Activated CD4-positive, alpha-beta T cell treated with anti-CD3 and anti-CD28 coated beads, Interleukin-2, amount 50 U/mL, for 16 hours (primary cell): Measurements from ENCODE around the gene SHISA7.

Experiments
- DNase-seq: peaks from one replicate; pipeline ENCODE4 v3.0.0-alpha.2; 2020

The SHISA7 gene

GRCh38 chr19:55482156-55482961, 39.3 kb upstream of the SHISA7 start:
- DNase-seq: no peak

DNA sequence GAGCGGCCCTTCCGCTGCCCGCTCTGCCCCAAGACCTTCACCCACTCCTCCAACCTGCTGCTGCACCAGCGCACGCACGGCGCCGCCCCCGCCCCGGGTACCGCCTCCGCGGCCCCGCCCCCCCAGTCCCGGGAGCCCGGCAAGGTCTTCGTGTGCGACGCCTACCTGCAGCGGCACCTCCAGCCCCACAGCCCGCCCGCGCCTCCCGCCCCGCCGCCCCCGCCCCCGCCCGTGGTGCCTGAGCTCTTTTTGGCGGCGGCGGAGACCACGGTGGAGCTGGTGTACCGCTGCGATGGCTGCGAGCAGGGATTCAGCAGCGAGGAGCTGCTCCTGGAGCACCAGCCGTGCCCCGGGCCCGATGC, 38.7 kb upstream of the SHISA7 start:
- DNase-seq: no peak

- DNase-seq: no peak
These were observed 38.2 kb upstream of the SHISA7 start for GRCh38 chr19:55481148-55481793.

DNA sequence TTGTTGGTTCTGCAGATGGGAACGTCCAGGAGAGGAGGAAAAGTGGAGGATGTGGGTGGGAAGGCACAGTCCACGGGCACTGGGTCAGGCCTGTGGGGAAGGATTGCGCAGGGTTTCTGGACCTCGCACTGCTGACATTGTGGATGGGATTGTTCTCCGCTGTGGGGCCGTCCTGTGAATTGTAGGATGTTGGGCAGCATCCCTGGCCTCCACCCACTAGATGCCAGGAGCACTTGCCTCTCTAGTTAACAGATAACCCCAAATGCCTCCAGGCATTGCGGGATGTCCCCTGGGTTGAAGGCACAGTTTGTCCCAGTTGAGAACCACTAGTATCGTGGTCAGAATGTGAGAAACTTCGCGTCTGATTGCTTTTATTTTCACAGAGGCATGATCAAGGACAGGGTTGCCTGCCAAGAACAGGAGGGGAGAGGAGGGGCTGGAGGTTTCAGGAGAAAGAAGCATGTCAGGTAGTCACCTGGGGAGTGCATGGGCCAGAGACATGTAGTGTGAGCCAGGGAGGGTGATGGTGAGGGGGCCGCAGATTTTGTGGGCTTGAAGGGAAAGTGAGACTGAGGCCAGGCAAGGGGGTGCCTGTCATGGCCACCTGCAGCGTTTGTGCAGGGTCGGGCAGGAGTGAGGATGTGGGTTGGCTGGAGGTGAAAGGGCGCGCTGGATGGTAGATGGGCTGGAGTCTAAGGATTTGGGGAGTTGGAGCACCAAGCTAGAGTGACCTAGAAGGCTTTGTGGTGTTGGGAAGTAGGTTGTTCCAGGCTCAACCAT, 36.5 kb upstream of the SHISA7 start:
- no peak for DNase-seq

GRCh38 chr19:55479045-55479444, 35.9 kb upstream of the SHISA7 start:
- no peak for DNase-seq

DNA sequence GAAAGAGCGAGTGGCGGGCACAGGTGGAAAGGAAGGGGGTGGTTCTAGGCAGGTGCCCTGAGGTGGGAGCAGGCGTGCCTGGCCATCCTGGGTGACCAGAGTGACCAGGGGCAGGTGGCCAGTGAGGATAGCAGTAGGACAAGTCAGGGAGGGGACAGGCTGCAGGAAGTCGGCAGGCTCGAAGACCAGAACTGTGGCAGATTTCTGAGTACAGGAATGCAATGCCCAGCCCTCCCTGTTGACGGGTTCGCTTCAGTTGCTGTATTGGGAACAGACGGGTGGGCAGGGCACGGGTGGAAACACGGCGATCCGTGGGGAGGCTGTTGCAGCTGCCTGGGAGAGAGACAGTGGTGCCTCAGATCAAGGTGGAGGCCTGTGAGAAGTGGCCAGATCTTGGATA, 35.3 kb upstream of the SHISA7 start:
- no peak for DNase-seq

- DNase-seq: no peak
These were observed 34.8 kb upstream of the SHISA7 start for GRCh38 chr19:55477905-55478304.

DNA sequence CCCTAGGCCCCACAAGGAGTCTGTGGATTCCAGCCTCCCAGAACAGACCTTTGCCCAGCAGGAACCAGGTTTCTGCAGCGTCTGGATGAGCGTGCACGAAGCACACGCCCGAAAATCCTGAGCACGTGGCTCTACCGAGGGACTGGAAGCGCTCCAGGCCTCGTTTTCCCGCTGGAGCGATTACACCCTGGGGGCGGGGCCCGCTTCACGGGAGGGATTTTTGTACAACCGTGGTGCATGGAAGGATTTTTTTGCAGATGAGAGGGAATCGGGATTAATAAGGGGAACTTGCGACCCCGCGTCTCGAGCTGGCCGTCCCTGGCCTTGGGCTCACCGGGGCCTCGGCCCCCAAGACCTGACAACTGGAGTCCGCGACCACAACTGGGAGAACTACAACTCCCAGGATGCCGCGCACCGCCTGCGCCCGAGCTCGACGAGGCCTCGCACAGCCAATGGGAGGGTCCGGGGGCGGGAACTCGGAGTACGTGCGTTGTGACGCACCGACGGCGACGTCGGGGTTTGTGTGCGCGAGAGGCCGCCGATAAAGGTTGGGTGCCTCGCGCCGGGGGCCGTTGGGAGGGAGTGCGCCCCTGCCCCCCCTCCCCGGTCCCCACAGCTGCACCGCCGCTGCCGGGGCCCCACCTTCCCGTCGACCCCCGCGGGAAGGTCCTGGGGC, 33.1 kb upstream of the SHISA7 start, which contains the start of gene ZNF628:
Gene ZNF628 (plus strand): TSS at position 518 of the 676 bp plus-strand sequence. CDS start 3,294 bp downstream, outside the sequence.
- peak; percentile 98 for DNase-seq

- no peak for DNase-seq
These were observed 31.5 kb upstream of the SHISA7 start for GRCh38 chr19:55474269-55475265.

DNA sequence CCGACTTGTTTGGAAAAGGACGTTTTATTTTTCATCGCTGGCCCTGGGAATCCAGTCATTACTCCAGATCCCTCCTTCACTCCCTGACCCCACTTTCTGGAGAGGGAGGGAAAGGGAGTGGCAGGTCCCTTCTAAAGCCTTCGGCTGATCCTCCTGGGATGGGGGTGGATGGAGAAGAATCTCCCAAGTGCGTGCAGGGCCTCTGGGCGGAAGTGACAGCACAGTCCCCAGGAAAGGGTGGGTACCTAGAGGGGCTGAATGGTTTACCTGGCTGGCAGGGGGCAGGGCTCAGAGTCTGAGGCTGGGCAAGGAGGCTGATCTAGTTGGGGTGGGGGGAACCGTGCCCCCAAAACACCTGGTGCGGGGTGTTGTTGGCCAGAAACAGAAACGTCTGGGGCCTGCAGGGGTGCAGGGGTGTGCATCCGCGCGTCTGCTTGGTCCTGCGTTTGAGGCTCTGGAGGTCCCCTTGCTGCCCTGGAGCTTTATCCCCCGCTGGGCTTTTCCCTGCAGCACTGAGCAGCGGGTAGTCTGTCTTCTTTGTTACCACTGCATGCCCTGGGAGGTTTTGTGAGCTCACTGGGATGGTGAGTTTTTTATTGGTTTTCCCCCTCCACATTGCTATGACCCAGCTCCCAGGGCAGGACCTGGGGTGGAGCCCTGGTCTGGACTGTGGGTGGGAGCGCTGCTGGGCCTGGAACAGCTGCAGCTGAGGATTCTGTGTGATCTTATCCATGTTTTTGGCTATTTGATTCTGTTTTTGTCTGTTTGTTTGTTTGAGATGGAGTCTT, 30.3 kb upstream of the SHISA7 start:
- DNase-seq: no peak

GRCh38 chr19:55472463-55472862, 29.4 kb upstream of the SHISA7 start:
- DNase-seq: no peak

- no peak for DNase-seq
These were observed 28.2 kb upstream of the SHISA7 start for GRCh38 chr19:55471266-55471665.

- DNase-seq: no peak
These were observed 24.9 kb upstream of the SHISA7 start for GRCh38 chr19:55468054-55468393.

DNA sequence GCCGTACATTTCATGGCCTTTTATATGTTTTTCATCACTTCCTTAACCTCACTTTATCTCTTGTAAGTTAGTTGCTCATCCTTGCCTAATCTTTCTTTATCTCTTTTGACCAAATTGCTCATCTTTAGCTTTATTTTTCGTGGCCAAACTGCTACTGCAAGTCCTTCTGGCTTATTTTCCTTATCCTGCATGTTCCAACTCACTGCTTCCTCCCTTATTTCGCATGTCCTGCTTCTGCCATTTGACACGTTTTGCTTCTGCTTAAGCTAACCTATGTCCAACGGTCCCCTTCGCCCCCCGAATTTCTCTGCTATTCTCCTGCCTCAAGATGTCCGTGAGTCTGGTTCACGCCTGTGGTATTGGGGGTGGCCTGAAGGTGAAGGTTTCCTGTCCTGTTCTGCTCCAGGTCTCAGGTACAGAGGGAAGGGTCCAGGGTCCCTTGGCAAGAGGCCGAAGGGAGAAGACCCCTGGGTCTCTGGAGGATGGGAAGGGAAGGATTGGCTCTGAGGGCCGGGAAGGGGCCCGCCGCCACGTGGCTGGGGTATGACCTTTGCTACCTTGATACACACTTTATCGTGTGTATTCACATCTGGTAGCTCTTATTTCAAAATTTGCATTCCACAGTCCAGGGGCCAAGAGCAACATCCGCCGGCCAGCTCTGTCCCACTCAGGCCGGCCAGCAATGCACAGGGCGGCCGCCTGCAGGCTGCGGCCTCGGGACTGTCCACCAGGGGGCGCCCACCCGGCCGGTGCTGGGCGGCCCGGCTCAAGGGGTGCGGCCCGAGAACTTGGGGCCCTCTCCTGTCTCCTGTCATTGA, 24.3 kb upstream of the SHISA7 start:
- peak; percentile 68 for DNase-seq

DNA sequence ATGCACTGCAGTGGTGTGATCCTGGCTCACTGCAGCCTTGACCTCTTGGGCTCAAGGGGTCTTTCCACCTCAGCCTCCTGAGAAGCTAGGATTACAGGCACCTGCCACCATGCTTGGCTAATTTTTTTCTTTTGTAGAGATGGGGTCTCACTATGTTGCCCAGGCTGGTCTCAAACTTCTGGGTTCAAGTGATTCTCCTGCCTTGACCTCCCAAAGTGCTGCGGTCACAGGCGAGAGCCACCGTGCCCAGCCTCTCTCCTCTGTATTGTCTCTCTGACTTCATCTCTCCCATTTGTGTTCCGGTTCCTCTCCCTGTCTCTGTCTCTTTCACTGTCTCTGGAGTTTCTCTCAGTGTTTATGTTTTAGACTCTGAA, 23.1 kb upstream of the SHISA7 start:
- DNase-seq: no peak

GRCh38 chr19:55465460-55466240, 22.6 kb upstream of the SHISA7 start:
- no peak for DNase-seq

GRCh38 chr19:55464662-55465054, 21.6 kb upstream of the SHISA7 start, which contains the start of gene C19orf85:
C19orf85 (minus strand) TSS chr19:55464751; CDS start chr19:55464554, 197 bp downstream.
- no peak for DNase-seq

DNA sequence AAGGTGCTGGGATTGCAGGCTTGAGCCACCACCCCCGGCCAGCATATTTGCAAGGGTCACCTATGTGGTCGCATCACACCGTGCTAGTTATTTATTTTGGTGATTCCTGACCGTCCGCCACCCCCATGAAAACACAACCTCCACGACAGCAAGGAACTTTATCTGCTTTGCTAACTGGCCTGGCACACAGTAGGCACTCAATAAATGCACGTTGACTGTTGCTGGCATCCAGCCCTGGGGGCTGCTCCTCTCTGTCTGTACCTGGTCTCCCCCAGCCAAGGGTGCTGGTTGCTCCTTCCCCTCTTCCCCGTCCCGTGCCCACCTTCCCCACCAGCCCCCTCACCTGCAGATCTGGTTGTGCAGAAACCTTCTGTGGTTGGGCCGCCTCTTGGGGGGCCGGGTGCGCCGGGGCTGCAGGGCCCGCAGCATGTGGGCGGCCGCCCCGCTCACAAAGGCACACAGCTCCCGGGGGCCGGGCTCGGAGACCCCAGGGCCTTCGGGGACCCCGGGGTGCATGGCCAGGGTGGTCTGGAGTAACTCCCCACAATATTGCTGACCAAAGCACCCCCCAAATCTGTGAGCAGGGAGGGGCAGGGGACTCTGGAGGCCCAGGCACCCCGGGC, 21.1 kb upstream of the SHISA7 start:
- no peak for DNase-seq

DNA sequence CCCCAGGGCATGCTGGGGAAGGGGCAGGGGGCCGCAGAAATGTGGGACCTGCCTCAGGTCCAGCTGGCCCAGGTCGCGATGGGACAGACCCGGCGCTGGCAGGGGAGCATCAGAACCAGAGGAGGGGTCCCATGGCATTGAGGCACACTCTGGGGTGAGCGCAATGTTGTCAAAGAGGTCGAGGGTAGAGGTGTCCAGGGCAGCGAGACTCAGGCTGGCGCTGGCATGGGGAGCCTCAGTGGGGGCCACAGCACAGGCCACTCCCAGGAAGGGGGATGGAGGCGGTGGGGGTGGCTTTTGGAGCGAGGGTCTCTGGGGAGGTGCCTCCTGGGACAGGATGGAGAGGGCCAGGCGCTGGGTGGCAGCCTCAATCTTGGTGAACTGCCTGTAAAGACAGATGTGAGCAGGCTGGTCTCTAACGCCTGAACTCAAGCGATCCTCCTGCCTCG, 20.5 kb upstream of the SHISA7 start:
- DNase-seq: no peak
